ENCODE measurements around the gene RNF111. TPM values are rescaled to one million over a fixed set of nuclear protein-coding genes. Genes with fewer than 3 reads are reported as not detected.

The RNF111 gene
- total and polyA plus RNA-seq, 10 of the 15 experiments (the other 5 are each of a cell fraction or from before 2014, with no cell fraction given) = 8.6 to 34.7 (median 15.7) TPM

DNA sequence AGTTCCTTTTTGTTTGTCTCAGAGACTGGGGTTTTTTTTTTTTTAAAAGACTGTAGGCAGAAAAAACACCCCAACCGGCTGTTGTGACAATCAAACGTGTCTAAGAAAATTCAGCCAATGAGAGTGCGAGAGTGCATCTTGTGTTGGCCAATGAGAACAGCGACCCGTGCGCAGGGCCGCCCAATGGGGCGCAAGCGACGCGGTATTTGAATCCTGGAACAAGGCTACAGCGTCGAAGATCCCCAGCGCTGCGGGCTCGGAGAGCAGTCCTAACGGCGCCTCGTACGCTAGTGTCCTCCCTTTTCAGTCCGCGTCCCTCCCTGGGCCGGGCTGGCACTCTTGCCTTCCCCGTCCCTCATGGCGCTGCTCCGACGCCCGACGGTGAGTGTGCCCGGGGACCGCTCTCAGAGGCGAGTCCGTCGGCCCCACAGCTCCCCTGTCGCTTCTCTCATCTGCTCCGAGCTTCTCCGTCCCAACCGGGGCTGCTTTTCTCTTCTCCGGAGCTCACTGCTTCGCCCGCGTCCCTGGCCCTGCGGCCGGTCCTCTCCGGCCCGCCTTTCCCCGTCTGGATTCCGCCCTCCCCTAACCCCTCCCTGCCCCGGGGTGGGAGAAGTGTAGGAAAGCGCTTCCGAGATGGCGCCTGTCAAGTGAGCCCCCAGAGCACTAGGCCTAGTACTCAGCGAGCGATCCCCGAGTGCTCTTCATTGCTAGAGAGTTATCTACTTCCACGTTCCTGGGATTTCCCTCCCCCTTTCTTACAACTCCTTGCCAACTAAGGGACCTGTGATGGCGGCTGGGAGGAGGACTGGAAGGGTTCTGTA lies 117.7 kb downstream of the RNF111 start, which contains the start of gene CCNB2 (continued):
- TF ChIP-seq CBX5 (IDR thresholded peaks at IDR 0.05; ENCODE audit: low read depth) = 0 out of 2 replicates have a peak, but pooled peaks have one; percentile 6
- TF ChIP-seq, protein P1, sequence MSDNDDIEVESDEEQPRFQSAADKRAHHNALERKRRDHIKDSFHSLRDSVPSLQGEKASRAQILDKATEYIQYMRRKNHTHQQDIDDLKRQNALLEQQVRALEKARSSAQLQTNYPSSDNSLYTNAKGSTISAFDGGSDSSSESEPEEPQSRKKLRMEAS (IDR thresholded peaks at IDR 0.05; ENCODE audit: low read depth, low read length) = peak; percentile 66
- TF ChIP-seq SMC3 (IDR thresholded peaks at IDR 0.05; ENCODE audit: borderline replicate concordance, low read length) = no peak
- no peak for TF ChIP-seq PAX5 (IDR thresholded peaks at IDR 0.05; ENCODE audit: borderline replicate concordance, low read depth, low read length)
- no peak for TF ChIP-seq IRF4 (IDR thresholded peaks at IDR 0.05; ENCODE audit: low read depth, low read length)
- TF ChIP-seq, protein P2, sequence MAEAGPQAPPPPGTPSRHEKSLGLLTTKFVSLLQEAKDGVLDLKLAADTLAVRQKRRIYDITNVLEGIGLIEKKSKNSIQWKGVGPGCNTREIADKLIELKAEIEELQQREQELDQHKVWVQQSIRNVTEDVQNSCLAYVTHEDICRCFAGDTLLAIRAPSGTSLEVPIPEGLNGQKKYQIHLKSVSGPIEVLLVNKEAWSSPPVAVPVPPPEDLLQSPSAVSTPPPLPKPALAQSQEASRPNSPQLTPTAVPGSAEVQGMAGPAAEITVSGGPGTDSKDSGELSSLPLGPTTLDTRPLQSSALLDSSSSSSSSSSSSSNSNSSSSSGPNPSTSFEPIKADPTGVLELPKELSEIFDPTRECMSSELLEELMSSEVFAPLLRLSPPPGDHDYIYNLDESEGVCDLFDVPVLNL (IDR thresholded peaks at IDR 0.05; ENCODE audit: low read depth, low read length) = peak; percentile 94
- no peak for TF ChIP-seq CEBPB (IDR thresholded peaks at IDR 0.05; ENCODE audit: borderline replicate concordance in 1 of 2, low read depth in 2 of 2, low read length in 2 of 2)
- peak; percentile 76 for TF ChIP-seq CHD2 (IDR thresholded peaks at IDR 0.05; ENCODE audit: borderline replicate concordance, low read depth, low read length)
- TF ChIP-seq NFIC (IDR thresholded peaks at IDR 0.05; ENCODE audit: low read depth, low read length) = no peak
- peak; percentile 59; the same call in 1 of the 2 replicates for TF ChIP-seq RFX5 (IDR thresholded peaks at IDR 0.05; ENCODE audit: low read depth, low read length)
- TF ChIP-seq ZNF384 (IDR thresholded peaks at IDR 0.05; ENCODE audit: borderline replicate concordance, low read depth, low read length) = peak; percentile 95
- 0 out of 2 replicates have a peak, but pooled peaks have one; percentile 31 for TF ChIP-seq MTA3 (IDR thresholded peaks at IDR 0.05; ENCODE audit: borderline replicate concordance, low read length)
- peak; percentile 85; the same call in 1 of the 2 replicates for TF ChIP-seq HDAC2 (IDR thresholded peaks at IDR 0.05)
- TF ChIP-seq MXI1 (IDR thresholded peaks at IDR 0.05; ENCODE audit: low read depth, low read length) = peak; percentile 86
- peak; percentile 36; the same call in 1 of the 2 replicates for TF ChIP-seq CREM (IDR thresholded peaks at IDR 0.05; ENCODE audit: low read depth)
- peak; percentile 74; the same call in 1 of the 2 replicates for TF ChIP-seq POLR2AphosphoS2 (IDR thresholded peaks at IDR 0.05; ENCODE audit: low read depth, low read length)
- TF ChIP-seq ETV6 (conservative IDR thresholded peaks at IDR 0.05 in 1 of 2, IDR thresholded peaks at IDR 0.05 in 1 of 2; ENCODE audit: borderline replicate concordance in 1 of 2, low read depth in 1 of 2) = no peak
- no peak for TF ChIP-seq YBX1 (IDR thresholded peaks at IDR 0.05)
- TF ChIP-seq WRNIP1 (IDR thresholded peaks at IDR 0.05; ENCODE audit: borderline replicate concordance, low read depth, low read length) = no peak
- TF ChIP-seq, protein P3, sequence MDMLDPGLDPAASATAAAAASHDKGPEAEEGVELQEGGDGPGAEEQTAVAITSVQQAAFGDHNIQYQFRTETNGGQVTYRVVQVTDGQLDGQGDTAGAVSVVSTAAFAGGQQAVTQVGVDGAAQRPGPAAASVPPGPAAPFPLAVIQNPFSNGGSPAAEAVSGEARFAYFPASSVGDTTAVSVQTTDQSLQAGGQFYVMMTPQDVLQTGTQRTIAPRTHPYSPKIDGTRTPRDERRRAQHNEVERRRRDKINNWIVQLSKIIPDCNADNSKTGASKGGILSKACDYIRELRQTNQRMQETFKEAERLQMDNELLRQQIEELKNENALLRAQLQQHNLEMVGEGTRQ (IDR thresholded peaks at IDR 0.05; ENCODE audit: borderline replicate concordance, low read depth, low read length) = peak; percentile 49; the same call in 1 of the 2 replicates
- TF ChIP-seq FOS (IDR thresholded peaks at IDR 0.05; ENCODE audit: borderline replicate concordance, extremely low read depth, insufficient read length) = peak; percentile 67
- TF ChIP-seq NR2F1 (conservative IDR thresholded peaks at IDR 0.05) = no peak
- peak; percentile 62; the same call in 1 of the 2 replicates for TF ChIP-seq STAT1 (conservative IDR thresholded peaks at IDR 0.05)
- TF ChIP-seq NBN (IDR thresholded peaks at IDR 0.05) = no peak
- TF ChIP-seq, protein P4, sequence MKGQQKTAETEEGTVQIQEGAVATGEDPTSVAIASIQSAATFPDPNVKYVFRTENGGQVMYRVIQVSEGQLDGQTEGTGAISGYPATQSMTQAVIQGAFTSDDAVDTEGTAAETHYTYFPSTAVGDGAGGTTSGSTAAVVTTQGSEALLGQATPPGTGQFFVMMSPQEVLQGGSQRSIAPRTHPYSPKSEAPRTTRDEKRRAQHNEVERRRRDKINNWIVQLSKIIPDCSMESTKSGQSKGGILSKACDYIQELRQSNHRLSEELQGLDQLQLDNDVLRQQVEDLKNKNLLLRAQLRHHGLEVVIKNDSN (IDR thresholded peaks at IDR 0.05; ENCODE audit: borderline replicate concordance, extremely low read length, insufficient read depth, low read depth, low read length) = peak; percentile 59
- TF ChIP-seq HDAC6 (IDR thresholded peaks at IDR 0.05; ENCODE audit: unreplicated experiment) = no peak
- TF ChIP-seq CBFB (IDR thresholded peaks at IDR 0.05; ENCODE audit: low read depth) = peak; percentile 45; the same call in 1 of the 2 replicates
- TF ChIP-seq NFYA (IDR thresholded peaks at IDR 0.05; ENCODE audit: borderline replicate concordance, low read depth, low read length) = peak; percentile 64
- TF ChIP-seq BACH1 (IDR thresholded peaks at IDR 0.05; ENCODE audit: borderline replicate concordance) = 0 out of 2 replicates have a peak, but pooled peaks have one; percentile 58

Measured in GM12878 (cell line).